GM11168 (cell line): ENCODE data around the gene CHST11.

Experiments used
- in situ Hi-C: fragments of 300-500 bp; cut with MboI; formaldehyde crosslinking; loops from one replicate; pipeline ENCODE4 v1.12.0; 2022; ENCODE audit warnings: low sequenced_read_pairs; ENCODE audit not compliant: unreplicated experiment

CHST11 gene

DNA sequence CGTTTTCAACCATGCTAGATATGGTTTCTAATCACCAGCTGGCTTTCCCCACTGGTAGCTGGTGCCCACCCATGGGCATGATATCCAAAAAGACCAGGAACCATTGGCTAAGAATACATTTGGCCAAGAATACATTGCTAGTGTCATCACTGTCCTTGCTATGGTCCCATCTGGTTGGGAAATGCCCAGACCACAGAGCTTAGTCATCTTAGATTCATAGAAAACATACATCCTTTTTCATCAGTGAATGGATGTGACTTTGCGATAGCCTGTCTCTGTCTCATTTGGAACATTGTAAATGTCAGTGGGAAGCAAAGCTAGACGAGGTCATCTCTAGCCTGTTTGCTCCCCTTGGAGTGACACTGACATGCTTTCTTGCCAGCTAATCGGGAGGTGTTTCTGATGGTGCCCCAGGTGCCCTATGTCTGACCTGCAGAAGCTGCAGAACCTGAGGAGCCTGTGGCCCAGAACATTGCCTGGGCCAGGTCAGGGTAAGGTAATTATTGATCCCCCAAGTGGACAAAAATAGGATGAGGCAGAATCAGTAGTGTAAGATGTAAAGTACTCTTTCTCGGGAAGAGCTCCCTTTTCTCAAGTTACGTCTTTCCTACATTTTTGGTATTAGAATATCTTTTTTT lies 306.5 kb downstream of the CHST11 start:
- in situ Hi-C loops: no loop called here

DNA sequence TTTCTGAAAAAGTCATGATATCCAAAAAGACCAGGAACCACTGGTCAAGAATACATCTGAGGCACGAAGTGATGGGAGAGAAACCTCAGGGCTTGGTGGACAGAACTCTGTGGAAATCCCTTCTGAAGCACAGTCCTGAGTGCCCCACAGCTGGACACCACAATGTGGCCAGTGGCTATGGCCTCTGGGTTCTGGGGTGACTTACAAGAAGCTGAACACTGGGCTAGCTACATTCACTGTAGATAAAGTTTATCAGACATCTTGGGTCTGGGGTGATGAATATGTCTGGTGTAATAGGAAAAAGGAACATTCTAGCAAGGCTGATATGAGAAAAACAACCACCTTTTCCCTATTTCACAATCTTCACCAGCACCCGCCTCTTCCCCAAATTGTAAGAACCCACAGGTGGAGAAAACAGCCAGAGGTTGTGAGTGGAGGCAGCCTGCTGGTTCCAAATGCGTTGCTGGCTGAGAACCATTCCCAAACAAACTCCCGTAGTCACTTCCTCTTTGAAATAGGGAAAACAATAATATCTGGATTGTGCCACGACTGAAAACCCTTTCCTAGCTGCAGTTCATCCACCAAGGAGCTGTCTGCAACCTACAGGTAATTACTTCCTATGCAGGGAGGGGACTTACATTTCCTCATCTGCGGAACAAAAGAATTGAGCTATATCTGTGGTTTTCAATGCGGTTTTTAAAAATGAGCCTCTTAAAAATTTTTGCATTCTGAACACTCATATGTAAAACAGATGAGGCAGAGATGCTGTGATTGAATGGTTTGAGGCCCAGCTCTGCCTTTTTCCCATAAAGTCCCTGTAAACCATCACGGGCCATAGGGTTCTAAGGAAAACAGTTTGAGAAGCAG lies 307.7 kb downstream of the CHST11 start:
- in situ Hi-C loops: no loop called here

DNA sequence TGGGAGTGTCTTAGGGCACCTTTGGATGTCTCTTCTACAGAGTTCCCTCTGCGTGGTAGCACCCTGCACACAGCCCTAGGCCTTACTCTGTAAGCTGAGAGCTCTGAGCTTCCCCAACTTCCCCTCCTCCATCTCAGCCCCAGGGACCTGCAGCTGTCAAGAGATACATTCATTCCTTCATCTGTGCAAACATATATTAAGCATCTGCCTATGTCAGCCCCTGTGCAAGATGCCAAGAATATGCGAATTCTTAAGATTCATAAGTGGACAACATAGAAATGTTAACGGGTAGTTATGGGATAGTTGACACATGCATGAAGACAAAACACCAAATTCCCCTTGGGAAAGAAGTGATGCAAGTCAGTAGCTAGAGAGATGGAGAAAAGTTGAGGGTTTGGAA lies 310.5 kb downstream of the CHST11 start:
- in situ Hi-C loops: no loop called here

- in situ Hi-C loops: no loop called here
These were observed 311.3 kb downstream of the CHST11 start for GRCh38 chr12:104768033-104768432.

- in situ Hi-C loops: no loop called here
These were observed 312.4 kb downstream of the CHST11 start for GRCh38 chr12:104769144-104769561.

DNA sequence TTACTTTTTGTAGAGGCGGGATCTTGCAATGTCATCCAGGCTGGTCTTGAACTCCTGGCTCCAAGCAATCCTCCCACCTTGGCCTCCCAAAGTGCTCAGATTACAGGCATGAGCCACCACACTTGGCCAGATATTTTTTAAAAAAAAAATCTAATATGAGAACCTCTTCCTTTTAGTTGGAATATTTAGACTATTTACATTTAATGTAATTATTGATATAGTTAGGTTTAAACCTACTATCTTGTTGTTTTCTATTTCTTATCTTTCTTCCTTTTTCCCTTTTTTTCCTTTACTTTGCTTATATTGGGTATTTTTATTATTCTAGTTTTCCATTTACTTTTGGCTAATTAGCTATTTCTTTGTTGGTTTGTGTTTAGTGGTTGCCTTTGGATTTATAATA lies 315.6 kb downstream of the CHST11 start:
- in situ Hi-C loops: no loop called here

GRCh38 chr12:104775731-104776231 lies 319.0 kb downstream of the CHST11 start:
- in situ Hi-C loops: no loop called here

DNA sequence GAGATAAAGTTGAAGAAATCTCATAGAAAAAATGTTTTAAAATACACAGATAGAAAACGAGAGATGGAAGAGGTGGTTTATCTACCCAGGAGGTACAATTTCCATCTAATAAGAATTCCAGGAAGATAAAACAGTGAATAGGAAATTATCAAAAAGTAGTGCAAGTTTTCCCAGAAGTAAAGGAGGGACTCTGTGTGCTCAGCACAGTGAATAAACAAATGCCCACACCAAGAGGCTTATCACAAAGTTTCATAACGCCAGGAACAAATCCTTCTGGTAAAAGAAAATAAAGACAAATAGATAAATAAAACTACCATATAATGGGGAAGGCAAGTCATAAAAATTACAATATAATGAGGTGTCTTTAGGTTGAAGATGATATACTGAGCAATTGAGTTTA lies 322.4 kb downstream of the CHST11 start:
- in situ Hi-C loops: no loop called here

DNA sequence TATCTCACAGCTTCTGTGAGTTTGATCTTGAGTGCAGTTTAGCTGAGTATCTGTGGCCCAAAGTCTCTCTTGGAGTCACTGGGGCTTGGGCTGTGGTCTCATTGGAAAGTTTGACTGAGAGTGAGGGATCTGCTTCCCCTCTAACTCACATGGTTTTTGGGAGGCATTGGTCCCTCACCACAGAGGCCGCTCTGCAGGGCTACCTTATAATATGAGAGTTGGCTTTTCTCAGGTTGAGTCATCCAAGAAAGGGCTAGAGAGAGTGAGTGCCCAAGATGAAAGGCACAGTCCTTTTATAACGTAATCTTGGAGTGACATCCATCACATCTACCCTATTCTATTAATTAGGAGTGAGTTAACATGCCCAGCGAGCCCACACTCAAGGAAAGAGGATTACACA lies 325.5 kb downstream of the CHST11 start:
- in situ Hi-C loops: no loop called here

DNA sequence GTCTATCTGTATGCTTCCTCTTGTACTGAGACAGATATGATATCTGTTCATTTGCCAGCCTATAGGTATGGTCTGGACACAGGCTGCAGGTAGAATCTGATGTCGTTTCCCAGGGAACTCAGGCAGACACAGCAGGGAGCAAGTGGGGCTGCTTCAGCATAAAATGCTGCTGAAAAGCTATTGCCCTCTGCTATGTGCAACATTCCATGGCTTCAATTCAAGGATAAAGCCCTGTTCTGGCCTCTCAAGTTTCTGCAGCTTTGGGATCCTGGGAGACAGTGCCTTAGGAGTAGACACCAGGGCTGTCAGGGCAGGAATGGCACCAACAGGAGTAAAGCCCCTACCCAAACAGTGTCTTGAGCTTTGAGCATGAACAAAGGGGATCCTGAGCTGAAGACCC lies 327.8 kb downstream of the CHST11 start:
- in situ Hi-C loops: no loop called here

GRCh38 chr12:104785886-104786285 lies 329.1 kb downstream of the CHST11 start:
- in situ Hi-C loops: no loop called here

DNA sequence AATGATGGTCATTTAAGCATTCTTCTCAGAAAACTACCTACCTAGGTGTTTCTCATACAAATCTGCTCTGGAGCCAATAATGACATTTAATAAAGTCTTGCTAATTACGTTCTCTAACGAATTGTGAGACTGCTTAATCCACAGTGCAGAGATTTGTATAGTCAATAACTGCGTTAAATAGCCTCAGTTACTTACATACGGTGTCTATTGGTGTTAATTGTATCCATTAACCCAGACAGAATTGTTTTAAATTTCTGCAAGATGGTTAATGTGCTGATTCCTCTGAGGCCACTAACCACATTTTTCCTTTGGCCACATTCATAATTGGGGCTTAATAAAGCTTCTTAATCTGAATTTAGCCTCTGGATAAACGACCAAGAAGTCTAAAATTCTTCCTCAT lies 329.6 kb downstream of the CHST11 start:
- in situ Hi-C loops: no loop called here

- in situ Hi-C loops: no loop called here
These were observed 332.1 kb downstream of the CHST11 start for GRCh38 chr12:104788840-104789271.

- in situ Hi-C loops: no loop called here
These were observed 333.8 kb downstream of the CHST11 start for GRCh38 chr12:104790296-104791125.

- in situ Hi-C loops: no loop called here
These were observed 335.8 kb downstream of the CHST11 start for GRCh38 chr12:104792570-104792969.

- in situ Hi-C loops: no loop called here
These were observed 336.5 kb downstream of the CHST11 start for GRCh38 chr12:104793285-104793684.

DNA sequence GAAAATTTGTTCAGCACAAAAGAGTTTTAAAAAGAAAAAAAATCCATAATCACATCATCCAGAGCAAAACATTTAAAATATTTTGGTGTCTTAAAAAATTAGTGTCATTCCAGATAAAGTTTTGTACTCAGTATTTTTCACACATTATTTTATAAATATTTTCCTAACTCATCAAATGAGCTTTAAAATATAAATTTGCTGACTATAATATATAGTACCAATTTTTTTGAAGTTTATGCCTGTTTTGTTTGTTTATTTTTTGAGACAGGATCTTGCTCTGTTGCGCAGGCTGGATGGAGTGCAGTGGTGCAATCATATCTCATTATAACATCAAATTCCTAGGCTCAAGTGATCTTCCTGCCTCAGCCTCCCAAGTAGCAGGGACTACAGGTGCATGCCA lies 337.2 kb downstream of the CHST11 start:
- in situ Hi-C loops: no loop called here

GRCh38 chr12:104796475-104796862 lies 339.7 kb downstream of the CHST11 start:
- in situ Hi-C loops: no loop called here

DNA sequence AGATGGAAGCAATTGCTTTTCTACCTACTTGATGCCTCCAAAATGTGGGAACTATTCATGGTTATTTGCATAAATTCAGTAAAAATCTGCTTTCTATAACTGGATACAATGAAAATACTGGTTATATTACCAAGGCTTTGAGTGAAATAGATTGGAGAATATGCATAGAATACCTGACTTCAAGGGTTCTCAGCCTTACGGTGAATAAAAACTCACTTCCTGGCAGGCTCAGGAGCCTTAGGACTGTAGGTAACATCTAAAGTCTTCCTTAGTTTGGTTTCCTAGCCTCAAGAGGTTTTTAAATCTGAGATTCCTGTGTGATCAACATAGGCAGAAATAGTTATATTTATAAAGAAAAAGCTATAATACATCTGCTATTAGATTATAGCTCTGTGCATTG lies 342.7 kb downstream of the CHST11 start:
- in situ Hi-C loops: no loop called here

DNA sequence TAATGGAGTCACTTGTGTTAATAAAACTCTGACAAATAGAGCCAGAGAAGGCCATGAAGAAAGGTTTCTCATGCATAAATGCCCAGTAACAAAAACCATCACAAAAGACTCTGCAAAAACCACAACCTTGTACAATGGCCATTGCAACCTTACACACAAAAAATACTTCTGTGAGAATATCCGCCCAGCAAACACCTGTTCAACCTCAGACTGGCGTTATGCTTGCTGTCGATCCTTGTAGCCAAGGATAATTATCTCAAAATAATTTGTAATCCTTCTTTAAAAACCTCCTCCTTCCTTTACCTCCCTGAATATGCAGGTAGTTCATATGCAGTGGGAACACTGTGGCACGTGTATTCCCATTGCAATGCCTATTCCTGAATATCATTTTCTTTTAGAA lies 344.3 kb downstream of the CHST11 start:
- in situ Hi-C loops: no loop called here

DNA sequence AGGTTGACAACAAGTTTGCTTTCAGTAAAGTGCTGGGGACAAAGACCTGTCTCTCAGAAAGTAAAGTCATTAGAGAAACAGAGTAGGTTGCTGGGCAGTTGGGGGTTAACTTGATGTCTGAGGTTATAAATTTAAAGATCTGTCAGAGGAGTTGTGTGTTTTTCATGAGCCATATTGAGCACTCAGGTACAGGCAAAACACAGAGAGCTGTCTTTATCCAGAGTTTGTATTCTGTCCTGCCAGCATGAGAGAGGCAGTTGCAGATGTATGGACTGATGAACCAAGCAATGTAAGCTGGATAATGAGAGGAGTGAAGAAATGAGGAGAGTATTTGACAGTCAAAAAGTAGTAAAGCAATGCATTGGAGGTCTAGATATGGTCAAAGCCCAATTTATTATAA lies 344.7 kb downstream of the CHST11 start:
- in situ Hi-C loops: no loop called here
